Fibroblast of skin of scalp (primary cell): ENCODE data around the gene CRY1.
"Not testable (repeated sequence)": the region's sequence is repeated elsewhere in the genome, so short reads cannot be mapped to it uniquely, and the experiment has no call there.

ENCODE experiments used
- DNase-seq: peaks from one replicate; pipeline ENCODE4 v3.0.0-alpha.2; 2013

Gene CRY1

DNA sequence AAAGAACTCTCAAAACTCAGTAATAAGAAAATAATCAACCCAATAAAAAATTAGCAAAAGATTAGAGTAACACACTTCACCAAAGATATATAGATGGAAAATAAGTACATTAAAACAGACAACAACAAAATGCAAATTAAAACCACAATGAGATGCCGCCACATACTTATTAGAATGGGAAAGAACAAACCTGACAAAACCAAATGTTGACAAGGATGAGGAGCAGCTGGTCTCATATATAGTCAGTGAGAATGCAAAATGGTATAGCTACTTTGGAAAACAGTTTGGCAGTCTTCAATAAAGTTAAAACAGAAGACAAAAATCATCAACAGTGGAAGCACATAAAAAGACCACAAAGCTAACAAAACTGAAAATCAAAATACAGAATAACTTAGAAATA lies 29.1 kb downstream of the CRY1 start:
- DNase-seq = no peak

DNA sequence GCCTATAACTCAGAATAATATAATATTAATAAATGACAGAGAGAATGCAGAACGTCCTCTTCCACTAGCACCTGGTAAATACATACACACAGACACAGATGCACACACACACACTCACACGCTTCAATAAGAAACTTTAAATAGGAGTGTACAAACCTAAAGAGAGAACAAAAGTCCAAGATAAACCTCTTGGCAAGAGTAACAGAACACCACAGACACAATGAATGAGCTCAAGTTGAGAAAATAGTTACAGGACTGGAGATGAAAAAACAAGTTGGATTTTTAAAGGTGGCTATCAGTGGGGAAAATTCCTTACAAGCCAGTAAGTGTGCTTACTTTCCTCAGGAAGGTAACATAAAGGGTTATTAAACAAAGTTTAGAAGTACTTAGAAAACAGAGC lies 35.2 kb downstream of the CRY1 start:
- no peak for DNase-seq

DNA sequence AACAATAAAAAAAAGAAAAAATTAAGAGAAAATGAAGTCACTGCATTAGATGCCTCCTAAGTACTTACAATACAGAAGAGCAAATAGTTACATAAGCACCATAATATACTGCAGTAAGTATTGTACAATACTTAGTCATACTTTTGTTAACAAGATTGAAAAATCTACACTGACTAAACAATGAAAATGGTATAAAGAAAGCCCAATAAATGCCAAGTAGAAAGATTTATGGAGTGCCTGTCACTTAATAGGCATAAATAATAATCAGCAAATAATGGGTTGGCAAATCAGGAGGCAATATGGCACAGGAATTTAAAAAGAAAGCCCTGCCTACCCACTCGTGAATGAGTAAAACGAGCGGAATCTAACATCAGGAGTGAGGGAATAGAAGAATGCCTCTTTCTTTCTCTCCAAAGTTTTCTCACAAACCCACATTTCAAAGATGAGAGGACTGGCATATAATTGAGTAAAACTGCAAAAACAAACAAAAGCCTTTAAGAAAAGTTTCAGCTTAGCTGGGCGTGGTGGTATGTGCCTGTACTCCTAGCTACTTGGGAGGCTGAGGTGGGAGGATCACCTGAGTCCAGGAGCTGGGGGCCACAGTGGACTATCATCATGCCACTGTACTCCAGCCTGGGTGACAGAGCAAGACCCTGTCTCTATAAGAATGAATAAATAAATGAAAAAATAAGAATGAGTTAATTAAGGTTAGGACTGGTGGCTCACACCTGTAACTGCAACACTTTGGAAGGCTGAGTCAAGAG lies 36.1 kb downstream of the CRY1 start:
- DNase-seq = peak; percentile 22

DNA sequence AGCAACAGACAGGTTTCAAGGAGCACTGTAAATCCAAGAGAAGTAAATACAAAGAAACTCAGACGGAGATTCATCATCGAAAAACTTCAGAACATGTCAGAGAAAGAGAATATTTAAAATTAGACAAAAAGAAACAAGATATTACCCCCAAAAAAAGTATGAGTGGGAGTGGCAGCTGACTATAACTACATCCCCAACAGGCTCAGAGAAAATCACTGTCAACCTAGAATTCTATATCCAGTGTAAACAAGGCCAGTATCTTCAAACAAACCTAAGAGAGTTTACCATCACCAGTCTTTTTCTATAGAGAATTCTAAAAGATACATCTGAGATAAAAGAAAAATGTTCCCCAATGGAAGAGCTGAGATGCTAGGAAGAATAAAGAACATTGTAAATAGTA lies 39.6 kb downstream of the CRY1 start:
- DNase-seq = no peak

DNA sequence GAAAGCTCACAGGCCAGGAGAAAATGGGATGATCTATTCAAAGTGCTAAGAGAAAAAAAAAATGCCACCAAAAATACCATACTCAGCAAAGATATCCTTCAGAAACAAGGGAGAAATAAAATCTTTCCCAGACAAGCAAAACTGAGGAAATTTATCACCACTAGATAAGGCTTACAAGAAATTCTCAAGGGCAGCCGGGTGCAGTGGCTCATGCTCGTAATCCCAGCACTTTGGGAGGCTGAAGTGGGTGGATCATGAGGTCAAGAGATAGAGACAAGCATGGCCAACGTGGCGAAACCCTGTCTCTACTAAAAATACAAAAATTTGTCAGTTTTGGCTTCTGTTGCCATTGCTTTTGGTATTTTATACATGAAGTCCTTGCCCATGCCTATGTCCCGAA lies 48.2 kb downstream of the CRY1 start:
- no peak for DNase-seq

DNA sequence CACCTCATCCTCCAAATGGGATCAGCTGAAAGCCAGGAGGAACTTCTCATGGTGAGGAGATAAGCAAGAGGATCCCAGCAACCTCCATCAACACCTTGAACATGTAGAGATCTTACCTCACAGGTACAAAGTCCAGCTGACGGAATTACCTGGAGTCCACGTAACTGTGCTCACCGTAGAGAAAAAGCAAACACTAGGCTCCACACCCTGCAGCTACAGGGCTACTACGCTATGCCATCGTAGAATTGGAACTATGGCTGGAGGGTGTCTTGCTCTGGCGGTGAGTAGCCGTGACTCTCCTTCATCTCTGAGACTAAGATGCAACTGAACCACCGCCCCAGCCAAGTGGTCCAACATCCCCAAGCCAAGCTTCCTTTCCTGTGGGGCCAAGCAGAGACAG lies 50.5 kb downstream of the CRY1 start:
- no peak for DNase-seq

DNA sequence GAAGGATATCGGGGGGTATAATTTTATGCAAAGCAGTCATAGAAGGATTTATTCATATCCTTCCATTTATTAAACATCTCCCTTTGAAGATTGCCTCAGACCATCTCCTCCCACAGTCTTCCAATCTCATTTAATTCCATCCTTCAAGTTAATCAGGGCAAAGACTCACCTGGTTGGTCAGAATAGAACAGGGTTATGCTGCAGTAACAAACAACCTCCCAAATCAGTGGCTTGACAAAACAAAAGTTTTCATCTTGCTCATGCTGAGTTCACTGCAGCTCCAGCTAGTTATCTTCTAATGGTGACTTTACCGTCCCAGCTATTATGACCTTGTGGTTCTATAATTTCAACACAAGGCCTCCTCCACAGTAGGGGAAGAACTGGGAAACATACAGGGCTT lies 57.6 kb downstream of the CRY1 start:
- DNase-seq = no peak

DNA sequence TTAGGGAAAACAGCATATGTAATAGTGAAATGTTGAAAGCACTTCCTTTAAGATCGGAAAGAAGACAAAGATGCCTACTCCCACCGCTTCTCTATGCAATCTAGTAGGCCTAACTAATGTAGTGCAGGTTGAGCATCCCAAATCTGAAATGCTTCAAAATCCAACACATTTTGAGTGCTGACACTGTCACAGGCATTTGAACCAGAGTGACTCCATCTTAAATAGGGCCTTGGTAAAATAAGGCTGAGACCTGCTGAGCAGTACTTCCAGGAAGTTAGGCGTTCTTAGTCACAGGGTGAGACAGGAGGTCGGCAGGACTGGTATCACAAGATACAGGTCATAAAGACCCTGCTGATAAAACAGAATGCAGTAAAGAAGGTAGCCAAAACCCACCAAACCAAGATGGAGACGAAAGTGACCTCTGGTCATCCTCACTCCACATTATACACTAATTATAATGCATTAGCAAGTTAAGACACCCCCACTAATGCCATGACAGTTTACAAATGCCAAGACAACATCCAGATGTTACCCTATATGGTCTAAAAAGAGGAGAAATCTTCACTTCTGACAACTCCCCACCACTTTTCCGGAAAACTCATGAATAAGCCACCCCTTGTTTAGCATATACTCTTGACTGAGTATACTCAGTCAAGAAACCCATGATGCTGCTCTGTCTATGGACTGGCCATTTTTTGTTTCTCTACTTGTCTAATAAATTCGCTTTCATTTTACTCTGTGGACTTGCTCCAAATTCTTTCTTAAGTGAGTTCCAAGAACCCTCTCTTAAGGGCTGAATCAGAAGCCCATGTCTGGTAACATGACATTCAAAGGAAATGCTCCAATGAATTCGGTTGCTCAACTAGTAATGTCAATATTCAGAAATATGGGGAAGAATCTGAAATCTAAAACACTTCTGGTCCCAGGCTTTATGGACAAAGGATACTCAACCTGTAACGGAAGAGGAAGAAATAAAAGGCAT lies 59.3 kb downstream of the CRY1 start:
- DNase-seq = peak; percentile 13

DNA sequence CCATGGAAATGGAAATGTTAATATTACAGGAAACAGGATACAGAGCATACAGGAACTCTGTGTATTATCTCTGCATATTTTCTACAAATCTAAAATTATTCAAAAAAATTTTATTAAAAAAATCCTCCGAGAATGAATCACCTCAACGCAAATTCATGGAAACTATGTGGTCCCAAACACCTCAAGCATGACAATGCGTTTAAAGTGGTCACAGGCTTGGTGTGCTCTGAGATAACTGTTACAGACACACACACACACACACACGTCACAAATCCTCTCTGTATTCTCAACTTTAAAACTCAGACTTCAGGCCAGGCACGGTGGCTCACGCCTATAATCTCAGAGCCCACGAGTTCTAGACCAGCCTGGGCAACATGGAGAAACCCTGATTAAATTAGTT lies 61.1 kb downstream of the CRY1 start:
- peak; percentile 7 for DNase-seq

DNA sequence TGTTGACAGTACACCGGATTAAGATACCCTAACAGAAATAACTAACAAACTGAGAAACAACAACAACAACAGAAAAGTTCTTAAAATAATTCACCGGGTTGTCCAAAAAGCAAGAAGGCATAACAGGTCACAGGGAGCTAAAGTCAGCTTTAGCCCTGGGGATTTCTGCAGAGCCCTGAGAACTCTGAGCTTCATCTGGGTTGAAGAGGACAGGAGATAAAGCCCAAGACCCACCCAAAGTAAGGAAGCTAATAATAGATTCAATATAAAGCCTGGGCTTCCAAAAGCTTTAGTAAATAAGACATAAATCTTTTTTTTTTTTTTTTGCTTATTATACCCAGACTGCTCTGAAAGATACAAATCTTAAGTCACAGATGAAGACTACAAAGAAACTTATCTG lies 62.3 kb downstream of the CRY1 start:
- no peak for DNase-seq

DNA sequence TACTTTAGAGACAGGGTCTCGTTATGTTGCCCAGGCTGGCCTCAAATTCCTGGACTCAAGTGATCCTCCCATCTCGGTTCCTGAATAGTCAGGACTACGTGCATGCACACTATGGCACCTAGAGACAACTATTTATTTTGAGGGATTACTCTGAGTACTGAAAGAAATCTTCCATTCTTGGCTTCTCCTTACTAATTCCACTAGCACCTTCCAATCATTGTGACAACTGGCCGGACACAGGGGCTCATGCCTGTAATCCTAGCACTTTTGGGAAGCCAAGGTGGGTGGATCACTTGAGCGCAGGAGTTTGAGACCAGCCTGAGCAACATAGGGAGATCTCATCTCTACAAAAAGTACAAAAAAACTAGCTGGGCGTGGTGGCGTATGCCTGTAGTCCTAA lies 64.3 kb downstream of the CRY1 start:
- DNase-seq = no peak

DNA sequence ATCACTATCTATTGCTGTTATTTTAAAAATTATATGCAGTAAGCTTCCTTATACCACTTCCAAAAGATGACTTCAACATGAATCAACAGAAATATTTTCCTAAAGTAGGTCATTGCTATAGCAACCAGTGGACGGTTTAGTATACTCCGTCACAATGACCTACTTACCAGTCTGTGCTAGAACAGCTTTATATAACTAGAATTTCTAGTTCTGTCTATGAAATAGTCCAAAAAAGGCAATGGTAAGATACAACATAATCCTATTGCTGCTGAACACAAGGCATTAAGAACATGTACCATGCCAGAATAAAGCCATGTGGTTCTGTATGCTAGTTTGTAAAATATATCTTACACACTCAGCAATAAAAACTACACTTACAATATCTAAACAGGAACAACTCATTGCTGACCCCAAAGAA lies 65.7 kb downstream of the CRY1 start:
- DNase-seq = peak; percentile 95

DNA sequence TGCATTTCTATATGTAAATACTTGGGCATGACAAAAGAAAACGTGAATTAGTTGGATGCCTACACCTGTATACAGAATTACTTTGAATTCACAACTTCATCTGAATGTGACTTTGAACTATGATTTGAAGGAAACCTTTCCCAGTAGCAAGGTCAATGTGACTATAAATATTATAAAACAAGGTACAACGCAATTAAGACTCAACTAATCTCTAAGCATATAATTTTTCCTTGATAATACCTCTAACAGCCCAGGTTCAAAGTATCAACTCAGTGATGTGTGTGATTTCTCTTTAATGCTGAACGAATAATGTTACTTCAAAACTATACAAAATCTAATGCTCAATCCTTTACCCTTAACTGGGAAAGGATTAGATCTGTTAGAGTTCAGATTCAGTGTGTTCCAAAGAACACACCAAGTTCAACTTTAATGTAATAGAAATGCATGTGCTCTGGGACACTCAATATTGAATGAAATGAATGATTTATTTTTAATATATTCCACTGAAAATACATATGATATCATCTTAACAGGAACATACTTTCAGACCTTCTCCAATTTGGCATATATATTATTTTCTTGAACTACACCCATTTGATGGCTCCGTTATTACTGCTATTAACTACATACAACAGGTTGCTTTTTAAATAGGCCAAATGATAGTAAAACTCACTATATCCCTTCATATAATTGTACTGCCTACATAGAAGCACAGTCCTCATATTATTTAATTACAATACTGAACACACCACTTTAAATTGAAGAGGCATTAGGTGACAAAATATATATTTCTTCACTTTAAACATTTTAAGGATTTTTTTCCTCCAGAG lies 66.3 kb downstream of the CRY1 start:
- DNase-seq = no peak

DNA sequence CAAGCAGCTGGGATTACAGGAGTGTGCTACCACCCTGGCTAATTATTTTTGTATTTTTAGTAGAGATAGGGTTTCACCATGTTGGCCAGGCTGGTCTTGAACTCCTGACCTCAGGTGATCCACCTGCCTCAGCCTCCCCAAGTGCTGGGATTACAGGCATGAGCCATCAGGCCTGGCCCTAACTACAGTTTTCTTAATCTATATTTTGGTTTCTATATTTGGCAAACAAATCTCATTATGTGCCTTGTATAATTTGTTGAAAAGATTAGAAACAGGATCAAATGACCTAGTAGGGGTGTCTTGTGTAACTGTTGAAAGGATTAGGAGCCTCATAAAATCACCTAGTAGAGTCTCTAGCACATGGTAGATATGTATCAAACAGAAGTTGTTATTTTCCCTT lies 67.0 kb downstream of the CRY1 start:
- not testable (repeated sequence) for DNase-seq

DNA sequence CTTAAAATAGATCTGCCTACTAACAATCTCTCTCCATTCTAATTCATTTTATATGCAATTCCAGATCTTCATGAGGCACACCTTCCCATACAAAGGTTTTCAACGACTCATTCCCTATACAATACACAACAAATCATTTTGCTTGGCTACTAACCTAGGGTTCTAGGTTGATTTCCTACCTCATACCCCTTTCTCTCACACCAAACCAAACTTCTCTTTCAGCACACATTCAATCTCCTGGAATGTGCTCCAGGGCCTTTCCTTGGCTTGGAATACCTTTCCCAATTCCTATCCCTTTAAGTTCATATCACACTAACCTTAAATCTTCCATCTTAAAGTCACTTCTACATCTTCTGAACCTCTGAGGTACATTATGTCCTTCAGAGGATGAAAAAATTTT lies 67.7 kb downstream of the CRY1 start:
- DNase-seq = no peak

DNA sequence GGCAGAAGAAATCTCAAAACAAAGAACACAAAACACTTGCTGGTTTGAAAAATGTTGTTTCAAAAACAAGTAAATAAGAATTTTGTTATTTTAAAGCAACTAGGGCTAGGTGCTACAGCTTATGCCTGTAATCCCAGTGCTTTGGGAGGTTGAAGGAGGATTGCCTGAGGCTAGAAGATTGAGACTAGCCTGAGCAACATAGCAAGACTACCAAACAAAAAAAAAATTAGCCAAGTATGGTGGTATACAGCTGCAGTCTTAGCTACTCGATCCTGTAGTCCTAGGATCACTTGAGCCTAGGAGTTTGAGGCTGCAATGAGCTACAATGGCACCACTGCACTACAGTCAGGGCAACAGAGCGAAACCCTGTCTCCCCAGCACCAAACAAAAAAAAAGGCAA lies 73.8 kb downstream of the CRY1 start:
- no peak for DNase-seq

DNA sequence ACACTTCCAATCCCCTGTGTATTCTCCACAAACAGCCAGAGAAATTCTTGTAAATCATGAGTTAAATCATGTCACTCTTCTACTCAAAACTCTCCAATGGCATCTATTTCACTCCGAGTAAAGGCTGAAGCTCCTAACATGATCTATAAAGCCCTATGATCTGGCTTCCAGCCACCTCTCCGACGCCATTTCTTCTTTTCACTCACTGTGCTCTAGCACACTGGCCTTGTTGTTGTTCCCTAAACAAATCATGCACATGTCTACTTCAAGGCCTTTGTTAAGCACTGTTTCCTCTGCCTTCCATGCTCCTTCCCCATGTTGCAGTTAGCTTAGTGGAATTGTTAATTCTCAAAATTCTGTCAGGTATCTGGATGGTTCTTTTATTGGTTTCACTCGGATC lies 76.3 kb downstream of the CRY1 start:
- no peak for DNase-seq

DNA sequence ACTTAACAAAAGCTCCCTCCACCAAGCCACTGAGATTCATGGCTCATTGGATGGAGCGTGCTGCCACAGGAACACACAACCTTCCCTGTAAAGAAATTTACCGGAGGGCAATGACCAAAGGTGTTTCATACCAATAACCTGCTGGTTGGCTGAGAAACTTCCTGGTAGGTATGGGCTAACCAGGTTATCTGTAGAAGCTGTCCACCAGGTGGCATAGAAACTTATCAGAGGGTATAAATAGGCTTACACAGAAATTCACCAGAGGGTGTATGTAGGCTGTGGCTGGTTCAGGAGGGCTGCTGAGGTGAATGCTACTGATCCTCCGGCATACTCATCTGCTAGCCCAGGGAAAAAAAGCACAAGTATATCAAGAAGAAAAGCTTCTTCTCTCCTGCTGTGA lies 79.3 kb downstream of the CRY1 start:
- no peak for DNase-seq

DNA sequence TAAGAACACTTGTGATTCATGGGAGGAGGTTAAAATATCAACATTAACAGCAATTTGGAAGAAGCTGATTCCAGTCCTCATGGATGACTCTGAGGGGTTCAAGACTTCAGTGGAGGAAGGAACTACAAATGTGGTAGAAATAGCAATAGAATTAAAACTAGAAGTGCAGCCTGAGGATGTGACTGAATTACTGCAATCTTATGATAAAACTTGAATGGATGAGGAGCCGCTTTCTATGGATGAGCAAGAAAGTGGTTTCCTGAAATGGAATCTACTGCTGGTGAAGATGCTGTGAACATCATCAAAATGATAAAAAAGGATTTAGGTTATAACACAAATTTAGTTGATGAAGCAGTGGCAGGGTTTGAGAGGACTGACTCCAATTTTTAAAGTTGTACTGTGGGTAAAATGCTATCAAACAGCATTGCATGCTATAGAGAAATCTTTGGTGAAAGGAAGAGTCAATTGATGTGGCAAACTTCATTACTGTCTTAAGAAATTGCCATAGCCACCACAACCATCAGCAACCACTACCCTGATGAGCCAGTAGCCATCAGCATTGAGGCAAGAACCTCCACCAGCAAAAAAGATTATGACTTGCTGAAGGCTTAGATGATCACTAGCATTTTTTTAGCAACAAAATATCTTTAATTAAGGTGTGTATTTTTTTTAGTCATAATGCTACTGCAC lies 80.5 kb downstream of the CRY1 start:
- no peak for DNase-seq

DNA sequence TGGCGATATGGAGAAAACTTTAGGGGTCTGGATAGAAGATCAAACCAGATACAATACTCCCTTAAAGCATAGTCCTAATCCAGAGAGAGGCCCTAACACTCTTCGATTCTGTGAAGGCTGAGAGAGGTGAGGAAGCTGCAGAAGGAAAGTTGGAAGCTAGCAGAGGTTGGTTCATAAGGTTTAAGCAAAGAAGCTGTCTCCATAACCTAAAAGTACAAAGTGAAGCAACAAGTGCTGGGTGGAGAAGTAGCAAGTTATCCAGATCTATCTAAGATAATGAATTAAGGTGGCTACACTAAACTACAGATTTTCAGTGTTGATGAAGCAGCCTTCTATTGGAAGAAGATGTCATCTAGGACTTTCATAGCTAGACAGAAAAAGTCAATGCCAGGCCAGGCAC lies 81.8 kb downstream of the CRY1 start:
- no peak for DNase-seq

DNA sequence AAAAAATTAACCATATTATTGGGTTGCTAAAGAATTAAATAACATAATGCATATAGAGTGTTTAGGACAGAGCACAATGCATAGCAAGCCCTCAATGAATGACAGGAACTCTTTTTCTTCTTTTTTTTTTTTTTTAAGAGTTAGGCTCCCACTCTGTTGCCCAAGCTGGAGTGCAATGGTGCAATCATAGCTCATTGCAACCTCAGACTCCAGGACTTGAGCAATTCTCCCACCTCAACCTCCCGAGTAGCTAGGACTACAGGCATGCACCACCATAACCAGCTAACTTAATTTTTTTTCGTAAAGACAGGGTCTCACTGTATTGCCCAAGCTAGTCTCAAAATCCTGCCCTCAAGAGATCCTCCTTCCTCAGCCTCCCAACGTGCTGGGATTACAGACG lies 85.9 kb downstream of the CRY1 start:
- no peak for DNase-seq

DNA sequence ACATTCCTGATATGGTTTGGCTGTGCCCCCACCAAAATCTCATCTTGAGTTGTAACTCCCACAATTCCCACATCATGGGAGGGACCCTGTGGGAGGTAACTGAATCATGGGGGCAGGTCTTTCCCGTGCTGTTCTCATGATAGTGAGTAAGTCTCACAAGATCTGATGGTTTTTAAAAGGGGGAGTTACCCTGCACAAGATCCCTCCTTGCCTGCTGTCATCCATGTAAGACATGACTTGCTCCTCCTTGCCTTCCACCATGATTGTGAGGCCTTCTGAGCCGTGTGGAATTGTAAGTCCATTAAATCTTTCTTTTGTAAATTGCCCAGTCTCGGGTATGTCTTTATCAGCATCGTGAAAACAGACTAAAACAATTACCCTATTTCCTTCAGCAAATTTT lies 90.7 kb downstream of the CRY1 start:
- not testable (repeated sequence) for DNase-seq
